Measurements from ENCODE around the gene IQCH.

The IQCH gene

DNA sequence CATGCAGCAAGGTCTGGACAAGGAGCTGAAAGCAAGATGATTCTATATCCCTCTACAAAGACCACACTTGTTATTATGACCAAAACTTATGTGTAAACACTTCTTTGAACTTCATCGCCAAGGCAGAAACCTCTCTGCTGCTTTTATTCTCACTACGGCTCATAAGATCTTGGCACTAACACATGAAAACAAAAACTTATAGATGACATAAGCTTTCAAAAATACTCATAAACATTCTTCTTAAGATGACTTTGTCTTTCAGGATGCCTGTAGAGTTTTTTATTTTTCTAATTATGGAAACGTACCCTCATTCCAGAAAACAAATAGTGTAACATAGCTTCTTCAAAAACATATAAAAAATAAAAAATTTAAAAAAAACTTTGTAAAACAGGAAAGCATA, 253.8 kb downstream of the IQCH start:
- DNase-seq = peak; percentile 45

DNA sequence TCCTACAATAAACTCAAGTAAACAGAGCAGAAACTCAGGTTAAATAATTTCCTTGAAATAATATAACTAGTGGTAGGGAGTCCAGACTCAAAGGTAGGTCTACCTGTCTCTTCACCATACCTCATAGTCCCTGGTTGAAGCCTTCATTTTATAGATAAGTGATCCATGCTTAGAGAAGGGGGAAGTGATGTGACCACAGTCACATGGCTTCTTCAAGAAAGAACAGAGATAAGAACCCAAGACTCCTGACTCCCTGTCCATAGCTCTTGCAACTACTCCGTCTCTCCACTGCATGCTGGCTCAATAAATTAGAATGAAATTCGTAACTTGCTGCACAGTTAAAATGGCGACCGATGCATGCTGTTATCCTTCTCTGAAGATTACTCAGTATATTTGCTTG, 255.3 kb downstream of the IQCH start:
- DNase-seq = no peak

DNA sequence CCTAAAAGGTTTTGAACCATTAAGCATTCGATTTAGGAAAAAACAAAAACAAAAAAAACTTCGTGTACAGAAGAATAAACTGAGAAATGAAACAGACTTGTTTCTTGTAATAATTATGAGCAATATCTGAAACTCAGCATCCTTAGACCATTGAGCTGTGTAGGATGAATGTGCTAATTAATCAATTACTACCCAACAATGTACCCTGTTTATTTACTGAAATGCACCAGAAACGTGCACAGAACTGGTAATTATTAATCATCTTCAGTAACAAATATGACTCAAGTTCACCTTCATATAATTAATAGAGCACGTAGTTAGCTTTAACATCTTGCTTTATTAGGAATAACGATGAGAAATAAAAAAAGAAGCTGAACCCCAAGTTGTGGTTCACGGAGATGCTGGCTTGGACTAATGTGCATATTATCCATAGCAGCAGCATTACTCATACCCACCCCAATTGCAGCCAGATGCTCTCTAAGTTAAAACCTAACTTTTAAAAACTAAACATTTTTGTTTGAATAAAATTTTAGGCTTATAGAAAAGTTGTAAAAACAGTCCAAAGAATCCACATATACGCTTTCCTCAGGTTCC, 256.1 kb downstream of the IQCH start:
- DNase-seq = peak; percentile 87

DNA sequence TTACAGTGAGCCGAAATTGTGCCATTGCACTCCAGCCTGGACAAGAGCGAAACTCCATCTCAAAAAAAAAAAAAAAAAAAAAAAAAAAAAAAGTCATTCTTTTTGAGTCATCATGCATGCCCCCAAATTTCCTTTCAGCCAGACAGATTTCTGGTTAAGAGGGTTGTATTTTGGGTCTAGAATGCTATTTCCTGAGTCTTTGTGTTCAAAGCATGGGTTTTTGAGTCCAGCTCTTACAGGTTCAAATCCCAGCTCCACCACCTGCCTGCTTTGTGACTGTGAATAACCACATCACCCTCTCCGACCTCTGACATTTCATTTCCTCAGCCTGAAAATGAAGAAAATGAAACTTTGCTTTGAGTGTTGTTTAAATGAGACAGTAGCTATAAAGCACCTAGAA, 257.0 kb downstream of the IQCH start:
- DNase-seq = peak; percentile 64

DNA sequence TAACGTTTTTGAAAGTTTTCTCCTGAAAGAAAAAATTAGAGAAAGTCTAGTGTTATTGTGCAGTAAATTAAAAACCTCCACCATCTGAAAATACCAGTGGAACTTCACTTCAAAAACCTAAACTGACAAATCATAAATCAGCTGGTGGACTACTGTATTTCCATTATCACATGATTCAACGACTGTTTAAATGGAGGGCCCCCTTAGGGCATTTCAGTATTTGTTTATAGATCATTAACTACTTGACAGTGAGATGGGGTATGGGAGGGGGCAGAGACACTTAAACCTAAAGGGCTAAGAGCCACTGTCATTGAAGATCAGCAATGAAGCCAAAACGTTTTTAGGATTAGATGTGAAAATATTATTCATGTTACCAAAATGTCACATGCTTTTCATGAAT, 257.6 kb downstream of the IQCH start:
- no peak for DNase-seq

DNA sequence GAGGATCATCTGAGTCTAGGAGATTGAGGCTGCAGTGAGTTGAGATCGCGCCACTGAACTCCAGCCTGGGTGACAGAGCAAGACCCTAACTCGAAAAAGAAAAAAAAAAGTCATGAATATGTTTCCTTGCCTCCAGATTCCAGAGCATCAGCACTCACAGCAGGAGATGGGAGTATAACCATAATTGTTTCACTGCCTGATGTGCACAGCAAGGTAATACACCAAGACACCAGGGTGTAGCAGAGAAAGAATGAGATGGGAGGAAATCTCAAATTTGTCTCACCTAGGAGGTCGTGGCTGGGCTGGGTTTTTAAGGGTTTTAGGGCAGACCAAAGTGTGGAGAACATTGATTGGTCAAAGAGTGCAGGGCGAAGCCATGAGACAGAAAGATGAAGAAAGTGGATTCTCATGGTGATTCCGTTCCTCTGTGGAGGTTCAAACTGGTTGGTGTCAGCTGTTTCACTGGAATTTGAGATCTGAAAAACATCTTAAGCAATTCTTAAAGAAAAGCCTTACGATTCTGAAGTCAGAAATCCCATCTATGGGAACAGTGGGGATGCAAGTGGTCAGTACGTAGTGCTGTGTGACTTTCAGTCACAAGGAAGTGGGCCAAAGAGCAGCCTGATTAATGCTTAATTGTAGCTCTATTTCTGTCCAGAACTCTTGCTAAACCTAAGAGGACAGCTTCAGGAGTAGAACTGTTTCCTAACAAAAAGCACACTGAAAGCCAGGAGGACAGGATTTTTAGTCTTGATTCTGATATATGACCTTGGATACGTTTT, 258.5 kb downstream of the IQCH start:
- DNase-seq = no peak

DNA sequence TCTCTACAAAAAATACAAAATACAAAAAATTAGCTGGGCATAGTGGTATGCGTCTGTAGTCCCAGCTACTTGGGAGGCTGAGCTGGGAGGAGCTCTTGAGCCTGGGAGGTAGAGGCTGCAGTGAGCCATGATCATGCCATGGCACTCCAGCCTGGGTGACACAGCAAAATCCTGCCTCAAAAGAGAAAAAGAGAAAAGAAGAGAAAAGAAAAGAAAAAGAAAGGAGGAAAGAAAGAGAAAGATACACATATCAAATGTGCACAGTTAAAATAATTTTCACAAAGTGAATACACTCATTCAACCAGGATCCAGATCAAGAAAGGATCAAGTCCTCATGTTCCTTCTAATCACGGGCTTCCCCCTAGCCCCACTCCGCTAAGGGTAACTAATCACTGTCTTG, 260.5 kb downstream of the IQCH start:
- no peak for DNase-seq

DNA sequence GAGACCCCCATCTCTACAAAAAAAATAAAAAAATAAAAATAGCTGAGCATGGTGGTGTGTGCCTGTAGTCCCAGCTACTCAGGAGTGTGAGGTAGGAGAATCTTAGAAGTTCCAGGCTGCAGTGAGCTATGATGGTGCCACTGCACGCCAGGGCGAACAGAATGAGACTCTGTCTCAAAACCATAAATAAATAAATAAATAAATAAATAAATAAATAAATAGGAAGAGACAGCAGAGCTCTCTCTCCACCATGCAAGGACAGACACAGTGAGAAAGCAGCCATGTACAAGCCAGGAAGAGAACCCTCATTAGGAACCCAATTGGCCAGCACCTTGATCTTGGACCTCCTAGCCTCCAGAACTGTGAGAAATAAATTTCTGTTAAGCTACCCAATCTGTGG, 261.0 kb downstream of the IQCH start:
- DNase-seq = no peak

DNA sequence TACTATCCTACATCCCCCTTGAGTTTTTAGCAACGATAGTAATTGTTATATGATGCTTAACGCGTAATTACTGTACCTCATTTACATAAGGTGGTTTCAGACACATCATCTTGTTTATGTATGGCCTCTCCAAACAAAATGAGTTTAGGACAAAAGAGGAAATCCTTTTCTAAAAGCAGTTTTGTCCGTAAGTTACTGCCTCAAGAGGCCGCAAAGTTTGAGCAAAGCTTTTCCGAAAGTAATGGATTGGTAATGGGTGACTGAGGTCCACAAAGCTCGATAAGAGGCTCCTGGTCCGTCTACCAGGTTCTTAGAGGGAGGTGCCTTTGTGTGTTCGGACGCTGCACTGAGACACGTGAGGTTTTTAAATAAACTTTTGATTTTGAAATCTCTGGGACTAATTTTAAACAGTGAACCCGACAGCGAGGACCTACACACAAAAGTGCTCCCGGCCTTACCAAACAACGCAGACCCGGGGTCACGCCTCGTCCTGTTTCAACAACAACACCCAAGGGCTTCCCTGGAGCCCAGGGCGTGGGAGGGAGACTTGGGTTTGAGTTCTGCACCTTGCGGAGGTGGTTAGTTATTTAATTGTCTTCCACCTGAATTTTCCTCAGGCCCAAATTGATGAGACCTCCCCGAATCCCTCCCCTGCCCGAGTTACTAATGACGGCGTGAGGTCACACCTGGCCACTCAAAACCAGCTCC, 265.9 kb downstream of the IQCH start:
- peak; percentile 7 for DNase-seq

DNA sequence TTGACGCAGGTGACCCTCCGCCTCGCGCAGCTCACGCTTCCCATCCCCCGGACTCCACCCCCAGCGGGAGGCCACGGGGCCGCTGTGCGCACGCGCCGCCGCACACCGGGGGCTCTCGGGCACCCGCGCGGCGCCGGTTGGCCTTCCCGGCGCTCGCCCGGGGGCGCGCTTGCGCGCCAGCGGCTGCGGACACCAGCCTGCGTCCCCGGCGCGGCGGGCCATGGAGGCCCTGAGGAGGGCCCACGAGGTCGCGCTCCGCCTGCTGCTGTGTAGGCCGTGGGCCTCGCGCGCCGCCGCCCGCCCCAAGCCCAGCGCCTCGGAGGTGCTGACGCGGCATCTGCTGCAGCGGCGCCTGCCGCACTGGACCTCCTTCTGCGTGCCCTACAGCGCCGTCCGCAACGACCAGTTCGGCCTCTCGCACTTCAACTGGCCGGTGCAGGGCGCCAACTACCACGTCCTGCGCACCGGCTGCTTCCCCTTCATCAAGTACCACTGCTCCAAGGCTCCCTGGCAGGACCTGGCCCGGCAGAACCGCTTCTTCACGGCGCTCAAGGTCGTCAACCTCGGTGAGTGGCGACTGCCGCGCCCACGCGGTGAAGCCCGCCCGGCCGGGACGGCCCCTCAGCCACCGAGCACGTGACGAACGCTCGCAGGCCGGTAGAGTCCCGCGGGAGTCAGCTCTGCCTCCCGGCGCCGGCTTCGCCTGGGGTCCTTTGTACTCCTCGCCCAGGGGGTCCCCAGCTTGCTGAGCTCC, 266.6 kb downstream of the IQCH start, which contains the start of gene C15orf61:
Gene C15orf61, plus strand, starts transcription at position 103 of the 754 bp plus-strand sequence. Its CDS starts 118 bp downstream, at position 221.
- peak; percentile 77 for DNase-seq

DNA sequence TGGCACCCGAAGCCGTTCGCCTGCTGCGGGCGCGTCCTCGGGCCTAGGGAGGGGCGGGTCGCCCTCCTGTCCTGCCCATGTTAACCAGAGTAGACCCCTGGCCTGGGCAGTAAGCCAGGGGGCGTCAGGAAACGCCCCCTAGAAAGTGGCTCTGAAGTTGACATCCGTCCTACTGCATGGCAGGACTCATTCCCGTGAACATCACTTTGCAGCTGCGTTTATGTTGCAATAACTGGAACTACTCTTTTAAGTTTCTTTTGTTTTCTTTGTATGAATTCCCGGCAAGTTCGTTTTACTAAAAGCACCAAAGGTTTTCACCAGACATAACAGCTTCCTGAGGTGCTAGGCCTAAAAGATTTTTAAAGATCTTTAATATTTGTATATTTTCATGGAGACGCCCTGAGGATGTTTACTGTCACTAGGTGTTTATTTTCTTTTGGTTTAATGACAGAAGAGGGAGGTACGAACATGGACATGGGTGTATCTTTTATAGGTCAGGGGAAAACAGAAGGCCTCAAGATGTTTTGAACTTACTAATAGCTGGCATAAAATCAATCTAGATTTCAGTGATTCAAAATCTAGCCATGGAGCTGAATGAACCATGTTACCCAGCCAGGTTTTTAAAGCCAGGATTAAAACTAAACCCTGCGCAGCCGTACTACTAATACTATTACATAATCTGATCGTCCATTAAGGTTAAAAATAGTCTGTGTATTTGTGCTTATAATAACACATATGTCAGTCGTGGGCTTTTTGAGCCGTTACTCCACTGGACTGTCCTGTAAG, 267.4 kb downstream of the IQCH start:
- peak; percentile 30 for DNase-seq

DNA sequence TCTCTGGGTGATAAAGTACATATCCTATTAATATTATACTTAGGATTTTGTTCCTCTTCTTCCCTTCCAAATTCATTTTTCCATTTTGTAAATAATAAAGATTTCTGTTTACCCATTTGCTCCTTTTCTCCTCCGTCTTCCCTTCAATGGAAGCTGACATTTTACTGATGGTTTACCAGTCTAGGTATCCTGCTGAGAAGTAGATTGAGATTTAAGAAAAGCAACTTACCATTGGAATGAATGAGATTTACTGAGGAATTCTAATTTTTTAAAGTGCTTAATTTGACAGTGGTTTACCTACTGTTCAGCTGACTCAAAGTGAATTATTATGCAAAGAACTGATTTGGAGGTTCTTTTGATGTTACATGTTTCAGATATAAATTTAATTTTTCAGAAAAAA, 268.7 kb downstream of the IQCH start:
- no peak for DNase-seq

DNA sequence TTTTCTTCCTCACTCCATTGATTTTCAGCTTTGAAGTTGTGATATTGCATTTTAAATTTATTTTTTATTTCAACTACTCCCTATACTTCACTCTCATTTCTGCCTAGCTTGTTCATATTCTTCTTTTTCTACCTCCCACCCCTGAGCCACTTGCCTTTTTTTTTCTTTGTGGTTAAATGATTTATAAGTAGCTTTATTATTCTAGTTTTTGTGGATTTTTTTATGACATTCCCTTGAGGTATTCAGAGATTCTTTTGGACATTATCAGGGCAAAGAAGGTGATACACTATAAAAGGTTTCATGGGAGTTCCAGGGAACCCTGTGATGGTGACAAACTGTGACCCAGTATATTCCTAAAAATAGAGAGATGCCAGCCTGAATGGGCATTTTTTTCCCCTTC, 269.6 kb downstream of the IQCH start:
- DNase-seq = peak; percentile 20

DNA sequence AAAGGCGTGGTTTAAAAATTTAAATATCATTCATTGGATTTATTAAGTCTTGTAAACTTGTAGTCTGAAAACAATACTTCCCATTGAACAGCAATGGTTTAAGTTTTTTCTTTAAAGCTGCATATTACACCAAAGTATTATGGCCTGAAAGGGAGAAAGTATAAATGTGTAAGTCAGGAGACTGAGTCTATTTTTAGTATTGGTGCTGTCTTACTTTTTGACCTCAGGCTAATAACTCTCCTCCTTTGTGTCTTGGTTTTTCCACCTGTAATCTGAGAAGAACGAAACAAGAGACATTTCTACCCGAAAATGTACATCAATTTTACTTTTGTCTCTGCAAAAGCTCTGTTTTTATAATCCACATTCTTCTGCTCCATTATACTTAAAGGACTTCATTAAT, 273.9 kb downstream of the IQCH start:
- no peak for DNase-seq

DNA sequence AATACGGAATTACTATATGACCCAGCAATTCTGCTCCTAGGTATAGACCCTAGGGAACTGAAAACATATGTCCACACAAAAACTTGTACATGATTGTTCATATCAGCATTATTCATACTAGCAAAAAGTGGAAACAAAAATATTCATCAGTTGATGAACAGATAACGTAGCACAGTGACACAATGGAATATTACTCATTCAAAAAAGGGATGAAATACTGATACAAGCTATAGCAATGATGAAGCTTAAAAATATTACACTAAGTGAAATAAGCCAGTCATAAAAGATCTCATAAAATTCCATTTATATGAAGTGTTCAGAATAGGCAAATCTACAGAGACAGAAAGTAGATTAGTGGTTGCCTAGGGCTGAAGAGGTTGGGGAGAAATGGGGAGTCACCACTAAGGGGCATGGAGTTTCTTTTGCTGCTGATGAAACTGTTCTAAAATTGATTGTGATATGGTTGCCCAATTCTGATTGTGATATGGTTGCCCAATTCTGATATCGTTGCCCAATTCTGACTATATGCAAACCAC, 276.9 kb downstream of the IQCH start:
- DNase-seq = peak; percentile 81

DNA sequence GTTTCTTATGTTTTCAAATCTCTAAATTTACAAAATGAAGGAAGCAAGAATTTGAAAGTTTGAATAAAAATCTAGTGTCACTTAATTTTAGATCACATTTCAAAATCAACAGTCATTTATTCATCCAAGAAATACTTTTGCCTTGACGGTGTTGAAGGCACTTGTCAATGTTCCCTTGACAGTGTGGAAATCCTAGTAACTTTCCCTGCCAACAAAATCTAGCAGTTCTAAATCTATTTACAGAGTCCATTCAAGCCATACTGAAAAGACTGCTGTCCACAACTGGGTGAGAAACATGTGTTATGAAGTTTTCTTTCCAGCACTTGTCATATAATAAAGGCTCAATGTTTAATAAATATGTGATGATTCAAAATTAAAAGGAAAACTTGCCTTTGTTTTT, 279.3 kb downstream of the IQCH start:
- no peak for DNase-seq

DNA sequence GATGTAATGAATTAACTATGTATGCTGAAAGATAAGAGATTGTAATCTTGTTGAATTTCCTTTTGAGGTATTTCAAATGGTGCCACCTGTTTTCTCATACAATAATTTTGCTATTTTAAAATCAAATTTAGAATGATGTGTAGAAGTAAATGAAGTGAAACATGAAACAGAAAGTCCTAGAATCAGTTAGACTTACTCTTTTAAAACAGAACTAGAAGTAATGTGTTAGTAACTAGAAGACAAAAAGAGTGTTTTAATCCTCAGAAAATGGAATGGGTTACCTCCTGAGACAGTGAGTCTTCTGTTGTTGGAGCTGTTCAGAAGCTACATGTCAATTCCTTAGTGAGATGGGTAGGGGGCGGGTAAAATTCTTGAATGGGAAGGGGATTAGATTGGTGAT, 279.8 kb downstream of the IQCH start:
- no peak for DNase-seq

DNA sequence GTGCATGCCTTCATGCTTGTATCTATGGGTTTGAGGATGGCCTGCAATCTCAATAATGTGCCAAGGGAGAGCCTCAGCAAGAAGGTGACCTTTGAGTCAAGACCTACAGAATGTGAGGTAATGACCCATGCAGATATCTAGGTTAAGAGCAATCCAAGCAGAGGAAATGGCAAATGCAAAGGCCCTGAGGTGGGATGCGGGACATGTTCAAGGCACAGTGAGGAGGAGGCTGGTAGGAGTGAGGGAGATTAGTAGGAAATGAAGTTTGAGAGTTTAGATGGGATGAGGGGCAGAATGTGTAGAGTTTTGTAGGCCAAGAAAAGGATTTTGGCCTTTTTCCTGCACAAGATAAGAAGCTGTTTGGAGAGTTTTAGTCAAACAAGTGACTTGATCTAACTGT, 283.2 kb downstream of the IQCH start:
- no peak for DNase-seq

DNA sequence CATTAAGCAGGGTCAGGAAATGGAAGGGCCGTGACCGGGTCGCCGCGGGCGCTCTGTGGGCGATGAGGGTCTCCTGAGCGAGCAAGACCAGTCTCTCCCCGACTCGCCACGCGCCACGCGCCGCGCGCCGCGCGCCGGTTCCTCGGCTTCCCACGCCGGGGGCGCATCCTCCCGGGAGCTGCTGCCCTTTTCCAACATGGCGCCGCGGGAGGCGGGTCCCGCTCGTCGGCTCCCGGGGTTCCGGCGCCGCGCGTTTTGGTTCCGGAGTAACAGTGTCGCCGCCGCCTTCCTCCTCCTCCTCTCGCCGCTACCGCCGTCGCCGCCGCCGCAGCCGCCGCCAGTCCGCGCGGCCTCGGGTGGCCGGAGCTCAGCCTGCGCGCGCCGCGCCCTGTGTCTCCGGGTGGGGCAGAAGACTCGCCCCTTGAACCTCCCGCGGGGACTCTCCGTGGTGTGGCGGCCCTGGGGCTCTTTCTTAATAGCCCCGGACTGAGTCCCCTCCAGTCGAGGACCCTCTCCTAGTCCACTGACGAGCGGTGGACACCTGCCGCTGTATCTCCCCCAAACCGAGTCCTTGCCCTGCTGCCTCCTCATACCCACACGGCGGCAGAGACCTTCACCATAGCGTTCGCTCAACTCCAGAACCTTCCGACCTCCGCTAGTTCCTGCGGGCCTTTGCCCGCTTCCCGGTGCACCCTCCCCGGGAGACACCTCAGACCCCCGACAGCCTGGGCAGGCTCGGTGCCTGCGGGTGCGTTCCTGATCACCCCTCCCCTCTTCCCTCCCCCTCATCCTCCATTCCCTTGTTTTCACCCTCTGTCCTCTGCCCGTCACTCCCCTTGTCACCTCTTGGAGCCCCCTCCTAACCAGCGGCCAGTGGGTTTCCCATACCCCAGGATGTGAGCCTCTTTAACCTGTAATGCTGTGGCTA, 288.1 kb downstream of the IQCH start, which contains the start of gene MAP2K5:
Gene MAP2K5, plus strand, starts transcription at position 284 of the 928 bp plus-strand sequence. Its CDS starts 633 bp downstream, at position 917.
- peak; percentile 71 for DNase-seq

DNA sequence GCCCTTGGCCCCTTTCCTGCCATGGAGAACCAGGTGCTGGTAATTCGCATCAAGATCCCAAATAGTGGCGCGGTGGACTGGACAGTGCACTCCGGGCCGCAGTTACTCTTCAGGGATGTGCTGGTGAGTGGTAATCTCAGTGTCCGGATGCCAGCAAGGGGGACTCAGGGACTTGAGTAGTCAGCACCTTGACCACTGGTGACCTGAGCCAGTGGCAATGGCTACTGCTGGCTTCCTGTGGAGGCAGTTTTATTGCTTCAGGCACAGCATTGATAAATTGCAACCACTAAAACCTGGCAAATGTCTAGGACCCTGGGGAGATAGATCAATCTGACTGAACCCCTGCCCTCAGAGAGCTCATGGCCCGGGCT, 288.7 kb downstream of the IQCH start:
- no peak for DNase-seq

DNA sequence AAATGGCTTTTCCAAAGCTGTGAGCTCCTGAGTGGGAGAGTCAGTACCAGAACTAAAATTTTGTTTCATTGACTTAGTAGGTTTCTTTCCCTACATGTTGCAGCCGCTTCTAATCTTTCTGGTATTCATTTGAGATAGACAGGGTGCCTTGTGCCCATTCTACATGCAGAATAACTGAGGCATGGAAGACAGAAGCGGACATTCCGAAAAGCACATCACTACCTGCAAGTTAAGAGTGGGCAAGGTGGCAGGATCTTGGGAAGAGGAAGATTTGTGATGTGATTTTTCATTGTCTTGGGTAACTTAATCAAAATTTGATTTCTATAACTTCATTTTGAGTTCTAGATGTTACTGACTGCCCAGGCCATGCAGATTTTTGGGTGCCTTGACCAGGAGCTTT, 289.9 kb downstream of the IQCH start:
- DNase-seq = no peak

Measured in fibroblast of skin of right quadriceps (primary cell).